Measurements from ENCODE around the gene NBDY.
"Not testable (repeated sequence)": the region's sequence is repeated elsewhere in the genome, so short reads cannot be mapped to it uniquely, and the experiment has no call there.

Gene NBDY

GRCh38 chrX:56778924-56779468 is 50.0 kb downstream of the NBDY start:
- H3K4me3 ChIP-seq (replicated peaks; ENCODE audit: low read depth, low read length); DNase-seq (ENCODE audit: low read depth): not testable (repeated sequence)

- not testable (repeated sequence) for H3K4me3 ChIP-seq (replicated peaks; ENCODE audit: low read depth, low read length); DNase-seq (ENCODE audit: low read depth)
Measured at GRCh38 chrX:56780681-56781649, 51.9 kb downstream of the NBDY start.

- DNase-seq (ENCODE audit: low read depth) = no peak
- TF ChIP-seq CTCF (IDR thresholded peaks at IDR 0.05; ENCODE audit: low read length, missing control alignments) = no peak
- no peak overlapping the region for H3K4me3 ChIP-seq (replicated peaks; ENCODE audit: low read depth, low read length)
Measured at GRCh38 chrX:56782352-56782751, 53.3 kb downstream of the NBDY start.

- no peak overlapping the region for H3K4me3 ChIP-seq (replicated peaks; ENCODE audit: low read depth, low read length)
- no peak for DNase-seq (ENCODE audit: low read depth)
- no peak for TF ChIP-seq CTCF (IDR thresholded peaks at IDR 0.05; ENCODE audit: low read length, missing control alignments)
Measured at GRCh38 chrX:56782791-56783449, 53.9 kb downstream of the NBDY start.

- no peak for DNase-seq (ENCODE audit: low read depth)
- H3K4me3 ChIP-seq (replicated peaks; ENCODE audit: low read depth, low read length) = no peak overlapping the region
- no peak for TF ChIP-seq CTCF (IDR thresholded peaks at IDR 0.05; ENCODE audit: low read length, missing control alignments)
Measured at GRCh38 chrX:56783450-56783831, 54.4 kb downstream of the NBDY start.

GRCh38 chrX:56783996-56784620 is 55.1 kb downstream of the NBDY start:
- TF ChIP-seq CTCF (IDR thresholded peaks at IDR 0.05; ENCODE audit: low read length, missing control alignments) = no peak
- H3K4me3 ChIP-seq (replicated peaks; ENCODE audit: low read depth, low read length) = no peak overlapping the region
- DNase-seq (ENCODE audit: low read depth) = no peak

- H3K4me3 ChIP-seq (replicated peaks; ENCODE audit: low read depth, low read length) = no peak overlapping the region
- no peak for DNase-seq (ENCODE audit: low read depth)
- no peak for TF ChIP-seq CTCF (IDR thresholded peaks at IDR 0.05; ENCODE audit: low read length, missing control alignments)
Measured at GRCh38 chrX:56784666-56785065, 55.6 kb downstream of the NBDY start.

All from fibroblast of pulmonary artery (primary cell).